GM18517 (cell line): Measurements from ENCODE around the gene PHACTR1.
A peak's percentile ranks its signal among the peaks of the same experiment; 100 is the strongest.

Source experiments
- ATAC-seq: cut with Tn5 transposase; IDR thresholded peaks from one replicate; pipeline ENCODE4 v1.9.1; 2021; ENCODE audit warnings: mild to moderate bottlenecking, moderate library complexity; ENCODE audit not compliant: unreplicated experiment

The PHACTR1 gene

GRCh38 chr6:13294499-13295069 lies 578.0 kb downstream of the PHACTR1 start:
- no peak for ATAC-seq

- ATAC-seq, result no peak
Measured at GRCh38 chr6:13295576-13295975, 579.0 kb downstream of the PHACTR1 start.

- ATAC-seq, result no peak
Measured at GRCh38 chr6:13296536-13296997, 580.0 kb downstream of the PHACTR1 start.

- no peak for ATAC-seq
Measured at GRCh38 chr6:13297391-13297790, 580.8 kb downstream of the PHACTR1 start.

- ATAC-seq, result no peak
Measured at GRCh38 chr6:13298446-13298845, 581.9 kb downstream of the PHACTR1 start.

- no peak for ATAC-seq
Measured at GRCh38 chr6:13299403-13299821, 582.8 kb downstream of the PHACTR1 start.

- no peak for ATAC-seq
Measured at GRCh38 chr6:13299918-13300317, 583.4 kb downstream of the PHACTR1 start.

- ATAC-seq, result no peak
Measured at GRCh38 chr6:13300643-13301590, 584.4 kb downstream of the PHACTR1 start.

- ATAC-seq, result no peak
Measured at GRCh38 chr6:13302291-13302690, 585.7 kb downstream of the PHACTR1 start.

- peak; percentile 64 for ATAC-seq
Measured at GRCh38 chr6:13302751-13303667, 586.4 kb downstream of the PHACTR1 start.

GRCh38 chr6:13303668-13304017 lies 587.1 kb downstream of the PHACTR1 start:
- ATAC-seq, result peak; percentile 51

GRCh38 chr6:13304101-13304500 lies 587.5 kb downstream of the PHACTR1 start:
- ATAC-seq, result no peak

- peak; percentile 37 for ATAC-seq
Measured at GRCh38 chr6:13304580-13305260, 588.2 kb downstream of the PHACTR1 start.

- no peak for ATAC-seq
Measured at GRCh38 chr6:13305288-13305687, 588.7 kb downstream of the PHACTR1 start.

- no peak for ATAC-seq
Measured at GRCh38 chr6:13305791-13306190, 589.2 kb downstream of the PHACTR1 start.

- no peak for ATAC-seq
Measured at GRCh38 chr6:13307508-13307995, 591.0 kb downstream of the PHACTR1 start.

- ATAC-seq, result no peak
Measured at GRCh38 chr6:13308332-13308731, 591.8 kb downstream of the PHACTR1 start.

- no peak for ATAC-seq
Measured at GRCh38 chr6:13311155-13311554, 594.6 kb downstream of the PHACTR1 start.

GRCh38 chr6:13314806-13315205 lies 598.2 kb downstream of the PHACTR1 start:
- no peak for ATAC-seq

GRCh38 chr6:13315896-13316295 lies 599.3 kb downstream of the PHACTR1 start:
- ATAC-seq, result no peak
